ENCODE results near the gene MGME1. TPM values are rescaled to one million over a fixed set of nuclear protein-coding genes. Genes with fewer than 3 reads are reported as not detected.

Gene MGME1
- total and polyA plus RNA-seq, 2 of the 13 experiments (the other 11 are each of a cell fraction or from before 2014, with no cell fraction given) = 36.7 to 66.6 TPM

- TF ChIP-seq, protein P1, sequence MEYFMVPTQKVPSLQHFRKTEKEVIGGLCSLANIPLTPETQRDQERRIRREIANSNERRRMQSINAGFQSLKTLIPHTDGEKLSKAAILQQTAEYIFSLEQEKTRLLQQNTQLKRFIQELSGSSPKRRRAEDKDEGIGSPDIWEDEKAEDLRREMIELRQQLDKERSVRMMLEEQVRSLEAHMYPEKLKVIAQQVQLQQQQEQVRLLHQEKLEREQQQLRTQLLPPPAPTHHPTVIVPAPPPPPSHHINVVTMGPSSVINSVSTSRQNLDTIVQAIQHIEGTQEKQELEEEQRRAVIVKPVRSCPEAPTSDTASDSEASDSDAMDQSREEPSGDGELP (IDR thresholded peaks at IDR 0.05; ENCODE audit: borderline replicate concordance, low read depth) = no peak; the same call in 1 of the 2 replicates
- TF ChIP-seq SNAI1 (CRISPR knock-in tag; IDR thresholded peaks at IDR 0.05; ENCODE audit: borderline replicate concordance) (no peak), PHF20 (CRISPR knock-in tag; IDR thresholded peaks at IDR 0.05) (no peak), ZNF235 (CRISPR knock-in tag; IDR thresholded peaks at IDR 0.05; ENCODE audit: borderline replicate concordance) (no peak), ZNF546 (CRISPR knock-in tag; conservative IDR thresholded peaks at IDR 0.05) (no peak), CENPX (CRISPR knock-in tag; IDR thresholded peaks at IDR 0.05) (no peak), GLI4 (CRISPR knock-in tag; IDR thresholded peaks at IDR 0.05; ENCODE audit: borderline replicate concordance) (no peak), ZNF256 (CRISPR knock-in tag; conservative IDR thresholded peaks at IDR 0.05) (no peak), SMAD9 (CRISPR knock-in tag; IDR thresholded peaks at IDR 0.05) (no peak), HDAC6 (IDR thresholded peaks at IDR 0.05; ENCODE audit: low read depth, low read length) (no peak), RBM39 (IDR thresholded peaks at IDR 0.05; ENCODE audit: low read depth, low read length, poor library complexity, severe bottlenecking) (no peak), ZNF101 (CRISPR knock-in tag; IDR thresholded peaks at IDR 0.05; ENCODE audit: borderline replicate concordance, low read depth) (no peak), HMG20A (CRISPR knock-in tag; IDR thresholded peaks at IDR 0.05; ENCODE audit: borderline replicate concordance) (peak; percentile 51; the same call in 1 of the 2 replicates), GTF3A (CRISPR knock-in tag; conservative IDR thresholded peaks at IDR 0.05) (no peak), ZNF670 (CRISPR knock-in tag; IDR thresholded peaks at IDR 0.05; ENCODE audit: borderline replicate concordance) (no peak), ZNF446 (CRISPR knock-in tag; IDR thresholded peaks at IDR 0.05) (no peak)
- TF ChIP-seq, protein P2, sequence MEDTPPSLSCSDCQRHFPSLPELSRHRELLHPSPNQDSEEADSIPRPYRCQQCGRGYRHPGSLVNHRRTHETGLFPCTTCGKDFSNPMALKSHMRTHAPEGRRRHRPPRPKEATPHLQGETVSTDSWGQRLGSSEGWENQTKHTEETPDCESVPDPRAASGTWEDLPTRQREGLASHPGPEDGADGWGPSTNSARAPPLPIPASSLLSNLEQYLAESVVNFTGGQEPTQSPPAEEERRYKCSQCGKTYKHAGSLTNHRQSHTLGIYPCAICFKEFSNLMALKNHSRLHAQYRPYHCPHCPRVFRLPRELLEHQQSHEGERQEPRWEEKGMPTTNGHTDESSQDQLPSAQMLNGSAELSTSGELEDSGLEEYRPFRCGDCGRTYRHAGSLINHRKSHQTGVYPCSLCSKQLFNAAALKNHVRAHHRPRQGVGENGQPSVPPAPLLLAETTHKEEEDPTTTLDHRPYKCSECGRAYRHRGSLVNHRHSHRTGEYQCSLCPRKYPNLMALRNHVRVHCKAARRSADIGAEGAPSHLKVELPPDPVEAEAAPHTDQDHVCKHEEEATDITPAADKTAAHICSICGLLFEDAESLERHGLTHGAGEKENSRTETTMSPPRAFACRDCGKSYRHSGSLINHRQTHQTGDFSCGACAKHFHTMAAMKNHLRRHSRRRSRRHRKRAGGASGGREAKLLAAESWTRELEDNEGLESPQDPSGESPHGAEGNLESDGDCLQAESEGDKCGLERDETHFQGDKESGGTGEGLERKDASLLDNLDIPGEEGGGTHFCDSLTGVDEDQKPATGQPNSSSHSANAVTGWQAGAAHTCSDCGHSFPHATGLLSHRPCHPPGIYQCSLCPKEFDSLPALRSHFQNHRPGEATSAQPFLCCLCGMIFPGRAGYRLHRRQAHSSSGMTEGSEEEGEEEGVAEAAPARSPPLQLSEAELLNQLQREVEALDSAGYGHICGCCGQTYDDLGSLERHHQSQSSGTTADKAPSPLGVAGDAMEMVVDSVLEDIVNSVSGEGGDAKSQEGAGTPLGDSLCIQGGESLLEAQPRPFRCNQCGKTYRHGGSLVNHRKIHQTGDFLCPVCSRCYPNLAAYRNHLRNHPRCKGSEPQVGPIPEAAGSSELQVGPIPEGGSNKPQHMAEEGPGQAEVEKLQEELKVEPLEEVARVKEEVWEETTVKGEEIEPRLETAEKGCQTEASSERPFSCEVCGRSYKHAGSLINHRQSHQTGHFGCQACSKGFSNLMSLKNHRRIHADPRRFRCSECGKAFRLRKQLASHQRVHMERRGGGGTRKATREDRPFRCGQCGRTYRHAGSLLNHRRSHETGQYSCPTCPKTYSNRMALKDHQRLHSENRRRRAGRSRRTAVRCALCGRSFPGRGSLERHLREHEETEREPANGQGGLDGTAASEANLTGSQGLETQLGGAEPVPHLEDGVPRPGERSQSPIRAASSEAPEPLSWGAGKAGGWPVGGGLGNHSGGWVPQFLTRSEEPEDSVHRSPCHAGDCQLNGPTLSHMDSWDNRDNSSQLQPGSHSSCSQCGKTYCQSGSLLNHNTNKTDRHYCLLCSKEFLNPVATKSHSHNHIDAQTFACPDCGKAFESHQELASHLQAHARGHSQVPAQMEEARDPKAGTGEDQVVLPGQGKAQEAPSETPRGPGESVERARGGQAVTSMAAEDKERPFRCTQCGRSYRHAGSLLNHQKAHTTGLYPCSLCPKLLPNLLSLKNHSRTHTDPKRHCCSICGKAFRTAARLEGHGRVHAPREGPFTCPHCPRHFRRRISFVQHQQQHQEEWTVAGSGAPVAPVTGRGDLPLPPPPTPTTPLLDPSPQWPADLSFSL (CRISPR knock-in tag; IDR thresholded peaks at IDR 0.05) = no peak
- TF ChIP-seq, protein P3, sequence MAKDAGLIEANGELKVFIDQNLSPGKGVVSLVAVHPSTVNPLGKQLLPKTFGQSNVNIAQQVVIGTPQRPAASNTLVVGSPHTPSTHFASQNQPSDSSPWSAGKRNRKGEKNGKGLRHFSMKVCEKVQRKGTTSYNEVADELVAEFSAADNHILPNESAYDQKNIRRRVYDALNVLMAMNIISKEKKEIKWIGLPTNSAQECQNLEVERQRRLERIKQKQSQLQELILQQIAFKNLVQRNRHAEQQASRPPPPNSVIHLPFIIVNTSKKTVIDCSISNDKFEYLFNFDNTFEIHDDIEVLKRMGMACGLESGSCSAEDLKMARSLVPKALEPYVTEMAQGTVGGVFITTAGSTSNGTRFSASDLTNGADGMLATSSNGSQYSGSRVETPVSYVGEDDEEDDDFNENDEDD (CRISPR knock-in tag; IDR thresholded peaks at IDR 0.05; ENCODE audit: borderline replicate concordance) = peak; percentile 51; the same call in 1 of the 2 replicates
- TF ChIP-seq, protein P4, sequence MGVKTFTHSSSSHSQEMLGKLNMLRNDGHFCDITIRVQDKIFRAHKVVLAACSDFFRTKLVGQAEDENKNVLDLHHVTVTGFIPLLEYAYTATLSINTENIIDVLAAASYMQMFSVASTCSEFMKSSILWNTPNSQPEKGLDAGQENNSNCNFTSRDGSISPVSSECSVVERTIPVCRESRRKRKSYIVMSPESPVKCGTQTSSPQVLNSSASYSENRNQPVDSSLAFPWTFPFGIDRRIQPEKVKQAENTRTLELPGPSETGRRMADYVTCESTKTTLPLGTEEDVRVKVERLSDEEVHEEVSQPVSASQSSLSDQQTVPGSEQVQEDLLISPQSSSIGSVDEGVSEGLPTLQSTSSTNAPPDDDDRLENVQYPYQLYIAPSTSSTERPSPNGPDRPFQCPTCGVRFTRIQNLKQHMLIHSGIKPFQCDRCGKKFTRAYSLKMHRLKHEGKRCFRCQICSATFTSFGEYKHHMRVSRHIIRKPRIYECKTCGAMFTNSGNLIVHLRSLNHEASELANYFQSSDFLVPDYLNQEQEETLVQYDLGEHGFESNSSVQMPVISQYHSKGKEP (CRISPR knock-in tag; IDR thresholded peaks at IDR 0.05) = no peak
Observed at GRCh38 chr20:18001131-18001921, 32.5 kb downstream of the MGME1 start (continued).

All from HepG2 (cell line).